Body of pancreas (tissue), 4 donors: ENCODE results near the gene CATSPER1.

Experiments used
- POLR2A ChIP-seq, 3 donors: fragments of 450-650 bp; IDR thresholded peaks; one replicate each; pipeline ENCODE4 v1.6.1; 2016; ENCODE audit warnings: antibody characterized with exemption in 3 of 3, mild to moderate bottlenecking in 2 of 3
- TF ChIP-seq, protein P1 (sequence below), 7 experiments: fragments of 450-650 bp in 4 of 7; fragments of 200-600 bp in 3 of 7; sonication (generic) in 3 of 7; IDR thresholded peaks; one replicate each; pipeline ENCODE4 v1.5.1; 2016 to 2019; ENCODE audit warnings: antibody characterized with exemption in 7 of 7

DNA sequence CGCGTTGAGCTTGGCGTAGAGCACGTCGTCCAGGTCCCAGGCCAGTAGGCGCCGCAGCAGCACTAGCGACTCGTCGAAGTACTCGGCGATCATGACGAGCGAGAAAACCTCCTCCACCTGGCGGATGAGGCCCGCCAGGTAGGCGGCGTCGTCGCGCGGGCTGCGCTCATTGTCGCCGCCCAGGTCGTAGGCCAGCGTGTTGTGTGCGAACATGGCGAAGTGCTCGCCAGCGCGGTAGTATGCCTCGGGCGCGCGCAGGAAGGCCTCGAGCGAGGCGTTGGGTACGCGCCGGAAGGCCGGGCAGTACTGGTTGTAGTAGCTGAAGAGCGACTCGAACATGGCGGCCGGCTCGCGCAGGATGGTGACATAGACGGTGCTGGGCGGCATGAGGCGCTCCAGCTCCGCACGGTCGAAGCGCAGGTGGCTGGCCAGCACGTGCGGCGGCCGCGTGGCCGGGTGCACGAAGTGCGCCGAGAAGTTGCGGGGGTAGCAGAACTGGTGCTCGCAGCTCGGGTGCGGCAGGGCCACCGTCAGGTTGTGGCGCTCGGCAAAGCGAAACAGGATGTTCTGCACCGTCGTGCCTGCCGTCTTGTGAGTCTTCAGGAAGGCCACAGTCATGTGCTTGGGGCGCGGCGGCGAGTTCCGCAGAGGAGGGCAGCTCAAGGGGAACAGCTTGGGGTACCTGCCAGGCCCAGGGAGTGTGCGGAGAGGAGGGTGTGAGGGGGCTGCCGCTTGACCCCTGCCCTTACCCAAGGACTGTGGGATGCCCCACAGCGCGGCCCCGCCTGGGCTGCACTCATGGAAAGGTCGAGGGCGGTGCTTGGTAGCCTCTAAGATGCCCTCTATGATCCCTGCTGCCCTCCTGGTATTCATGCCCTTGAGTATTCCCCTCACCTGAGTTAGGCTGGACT lies 17.0 kb upstream of the CATSPER1 start:
- TF ChIP-seq, protein P1, sequence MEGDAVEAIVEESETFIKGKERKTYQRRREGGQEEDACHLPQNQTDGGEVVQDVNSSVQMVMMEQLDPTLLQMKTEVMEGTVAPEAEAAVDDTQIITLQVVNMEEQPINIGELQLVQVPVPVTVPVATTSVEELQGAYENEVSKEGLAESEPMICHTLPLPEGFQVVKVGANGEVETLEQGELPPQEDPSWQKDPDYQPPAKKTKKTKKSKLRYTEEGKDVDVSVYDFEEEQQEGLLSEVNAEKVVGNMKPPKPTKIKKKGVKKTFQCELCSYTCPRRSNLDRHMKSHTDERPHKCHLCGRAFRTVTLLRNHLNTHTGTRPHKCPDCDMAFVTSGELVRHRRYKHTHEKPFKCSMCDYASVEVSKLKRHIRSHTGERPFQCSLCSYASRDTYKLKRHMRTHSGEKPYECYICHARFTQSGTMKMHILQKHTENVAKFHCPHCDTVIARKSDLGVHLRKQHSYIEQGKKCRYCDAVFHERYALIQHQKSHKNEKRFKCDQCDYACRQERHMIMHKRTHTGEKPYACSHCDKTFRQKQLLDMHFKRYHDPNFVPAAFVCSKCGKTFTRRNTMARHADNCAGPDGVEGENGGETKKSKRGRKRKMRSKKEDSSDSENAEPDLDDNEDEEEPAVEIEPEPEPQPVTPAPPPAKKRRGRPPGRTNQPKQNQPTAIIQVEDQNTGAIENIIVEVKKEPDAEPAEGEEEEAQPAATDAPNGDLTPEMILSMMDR (IDR thresholded peaks at IDR 0.05) = no peak
- TF ChIP-seq POLR2A (IDR thresholded peaks at IDR 0.05) = no peak
